Lower leg skin (tissue), 4 donors: ENCODE data around the gene TNPO3. TPM values are rescaled to one million over a fixed set of nuclear protein-coding genes. Genes with fewer than 3 reads are reported as not detected.

Source experiments
- DNase-seq, 2 donors: peaks; one replicate each; pipeline ENCODE4 v3.0.0-alpha.2; 2019; ENCODE audit warnings: low spot score in 2 of 2
- H3K4me3 ChIP-seq: fragments of 200-600 bp; sonication (generic); 2 replicates; pipeline ENCODE4 v1.5.1; 2017; ENCODE audit warnings: mild to moderate bottlenecking, low read depth; ENCODE audit not compliant: poor library complexity, severe bottlenecking
- CTCF ChIP-seq, 3 donors: fragments of 450-650 bp; IDR thresholded peaks; one replicate each; pipeline ENCODE4 v1.5.1; 2016; ENCODE audit warnings: antibody characterized with exemption in 3 of 3, mild to moderate bottlenecking in 3 of 3, moderate library complexity in 2 of 3
- POLR2A ChIP-seq, 2 donors: fragments of 450-650 bp; IDR thresholded peaks; one replicate each; pipeline ENCODE4 v1.6.1; 2016 to 2017; ENCODE audit warnings: antibody characterized with exemption in 2 of 2, mild to moderate bottlenecking in 1 of 2, moderate library complexity in 1 of 2
- WGBS, 2 donors: methylation state at CpG; one replicate each; pipeline ENCODE4 v1.1.5; 2018; 5-methylcytosine and 5-hydroxymethylcytosine counted together
- intact Hi-C: fragments of 100-400 bp; cut with DNase I; formaldehyde crosslinking; loops from one replicate; pipeline ENCODE4 v1.15.0; 2023; ENCODE audit warnings: low total_unique reads
- total RNA-seq, 4 donors: library from RNA; depleted of rRNA; stranded (reverse); fragments of >200 nt; gene quantifications; one replicate each; pipeline ENCODE4 v1.1.0, GENCODE V29; 2016

The TNPO3 gene
- total RNA-seq, 4 donors from 2014 or later, result 26.7 to 36.7 (median 31.0) TPM

DNA sequence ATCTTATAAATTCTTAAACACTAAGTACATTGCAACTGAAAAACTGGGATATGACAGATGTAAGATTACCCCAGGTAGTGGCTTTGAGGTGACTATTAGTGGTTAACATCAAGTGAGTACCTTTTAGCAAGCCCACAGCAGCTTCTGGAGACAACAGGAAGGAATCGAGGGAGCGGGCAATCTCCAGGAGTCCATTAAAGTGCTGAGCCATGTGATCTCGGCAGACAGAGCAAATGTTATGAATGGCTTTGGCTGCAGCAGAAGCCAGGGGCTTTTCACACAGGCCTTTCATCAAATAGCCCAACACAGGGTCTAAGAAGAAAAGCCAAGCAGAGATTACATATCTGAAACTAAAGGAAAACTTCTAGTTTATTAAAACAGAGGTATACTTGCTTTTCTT lies 68.3 kb downstream of the TNPO3 start:
- intact Hi-C loops, result no loop called here
- H3K4me3 ChIP-seq, result no peak overlapping the region
- DNase-seq, result no peak
- TF ChIP-seq CTCF (IDR thresholded peaks at IDR 0.05) (no peak), POLR2A (IDR thresholded peaks at IDR 0.05) (no peak)
- WGBS, 2 donors, result 78 to 88% methylated on average over 3 of the region's 3 CpGs

GRCh38 chr7:128985660-128986059 lies 69.3 kb downstream of the TNPO3 start:
- TF ChIP-seq CTCF (IDR thresholded peaks at IDR 0.05), result no peak
- no peak for TF ChIP-seq POLR2A (IDR thresholded peaks at IDR 0.05)
- H3K4me3 ChIP-seq, result no peak overlapping the region
- intact Hi-C loops, result no loop called here
- DNase-seq, result no peak

GRCh38 chr7:128982105-128982504 lies 72.8 kb downstream of the TNPO3 start:
- H3K4me3 ChIP-seq, result no peak overlapping the region
- 96 to 100% methylated on average over 2 of the region's 2 CpGs for WGBS, 2 donors
- intact Hi-C loops, result no loop called here
- TF ChIP-seq CTCF (IDR thresholded peaks at IDR 0.05), result no peak
- TF ChIP-seq POLR2A (IDR thresholded peaks at IDR 0.05), result no peak
- DNase-seq, result no peak

DNA sequence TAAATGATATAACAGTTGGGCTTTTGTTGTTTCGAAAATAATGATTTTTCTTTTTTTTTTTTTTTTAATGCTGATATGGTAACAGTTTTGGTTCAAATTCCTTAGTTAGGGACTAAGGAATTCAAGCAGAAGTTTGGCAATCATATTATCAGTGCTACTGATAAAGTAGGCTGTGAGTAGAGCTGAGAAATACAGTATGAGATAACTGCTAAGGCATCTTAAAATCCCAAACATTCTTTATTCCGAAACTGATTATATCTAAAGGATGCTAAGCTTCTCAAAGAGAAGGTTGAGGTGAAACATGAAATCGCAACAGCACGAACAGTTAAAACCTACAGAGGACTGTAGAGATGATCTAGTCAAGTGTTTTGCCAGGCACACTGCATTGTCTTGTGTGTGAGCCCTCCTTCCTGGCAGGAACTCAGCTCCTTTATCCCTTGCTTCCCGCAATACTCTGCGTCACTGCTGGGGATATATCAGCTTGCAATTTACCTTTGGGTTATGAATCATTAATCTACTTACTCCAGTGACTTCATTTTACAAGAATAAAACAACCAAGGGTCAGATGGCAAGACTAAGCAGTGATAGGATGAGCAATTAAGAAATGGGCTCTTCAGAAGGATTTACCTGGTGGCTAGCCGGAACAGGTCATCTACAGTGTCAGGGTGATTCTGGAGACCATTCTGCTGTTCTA lies 80.5 kb downstream of the TNPO3 start:
- no peak overlapping the region for H3K4me3 ChIP-seq
- DNase-seq, result no peak
- TF ChIP-seq POLR2A (IDR thresholded peaks at IDR 0.05) (no peak), CTCF (IDR thresholded peaks at IDR 0.05) (no peak)
- intact Hi-C loops, result no loop called here
- whole genome bisulfite sequencing, 2 donors, result 83 to 91% methylated on average over 7 of the region's 7 CpGs

GRCh38 chr7:128968624-128969023 lies 86.3 kb downstream of the TNPO3 start:
- 92 to 100% methylated on average over 1 of the region's 1 CpG for WGBS, 2 donors
- DNase-seq, result no peak
- TF ChIP-seq CTCF (IDR thresholded peaks at IDR 0.05) (no peak), POLR2A (IDR thresholded peaks at IDR 0.05) (no peak)
- intact Hi-C loops, result no loop called here
- no peak overlapping the region for H3K4me3 ChIP-seq

- TF ChIP-seq POLR2A (IDR thresholded peaks at IDR 0.05) (no peak), CTCF (IDR thresholded peaks at IDR 0.05) (no peak)
- 81 to 88% methylated on average over 1 of the region's 1 CpG for WGBS, 2 donors
These were observed 91.6 kb downstream of the TNPO3 start for GRCh38 chr7:128963327-128963757.

More at GRCh38 chr7:128963327-128963757, 91.6 kb downstream of the TNPO3 start:
- no peak for DNase-seq
- intact Hi-C loops, result no loop called here
- no peak overlapping the region for H3K4me3 ChIP-seq
